Tibial artery (tissue), 4 donors: Measurements from ENCODE around the gene SLC44A5.
"Not testable (repeated sequence)": the region's sequence is repeated elsewhere in the genome, so short reads cannot be mapped to it uniquely, and the experiment has no call there.

Source experiments
- DNase-seq, 2 donors: peaks; one replicate each; pipeline ENCODE4 v3.0.0-alpha.2; 2019
- H3K27ac ChIP-seq, 2 donors: fragments of 200-600 bp; sonication (generic) in 1 of 2; 1 replicate in 1 of 2; 2 replicates in 1 of 2; pipeline ENCODE4 v1.5.1; 2018 to 2019; ENCODE audit warnings: mild to moderate bottlenecking in 1 of 2
- H3K27me3 ChIP-seq, 2 donors: fragments of 200-600 bp; sonication (generic) in 1 of 2; one replicate each; pipeline versions ENCODE4 v1.5.1 to v1.6.0; 2016 to 2019
- H3K36me3 ChIP-seq, 3 donors: fragments of 200-600 bp; sonication (generic) in 2 of 3; one replicate each; pipeline ENCODE4 v1.5.1; 2016 to 2019; ENCODE audit warnings: mild to moderate bottlenecking in 2 of 3
- H3K4me1 ChIP-seq, 4 donors: fragments of 200-600 bp; sonication (generic) in 2 of 4; 1 replicate in 3 of 4; 2 replicates in 1 of 4; pipeline ENCODE4 v1.5.1; 2016 to 2019
- H3K4me3 ChIP-seq, 2 donors: fragments of 200-600 bp; sonication (generic) in 1 of 2; 1 replicate in 1 of 2; 2 replicates in 1 of 2; pipeline ENCODE4 v1.5.1; 2018 to 2019; ENCODE audit warnings: mild to moderate bottlenecking in 2 of 2
- H3K9me3 ChIP-seq, 3 donors: fragments of 200-600 bp; sonication (generic) in 1 of 3; one replicate each; pipeline ENCODE4 v1.5.1; 2016 to 2019
- CTCF ChIP-seq, 2 experiments: fragments of 200-600 bp in 1 of 2; fragments of 450-650 bp in 1 of 2; IDR thresholded peaks; one replicate each; pipeline ENCODE4 v1.5.1; 2017 to 2019; ENCODE audit warnings: antibody characterized with exemption in 2 of 2, mild to moderate bottlenecking in 1 of 2, moderate library complexity in 1 of 2
- intact Hi-C: fragments of 100-400 bp; cut with DNase I; formaldehyde crosslinking; loops from one replicate; pipeline ENCODE4 v1.15.0; 2023; ENCODE audit warnings: low total_unique reads

SLC44A5 gene

GRCh38 chr1:75611014-75611413 is at the start of gene SLC44A5:
TSS of gene SLC44A5 (minus strand) at chr1:75611114. CDS start at chr1:75541447, 69,667 bp downstream.
- Histone ChIP-seq H3K9me3 (no peaks in the 10 kb centered on the region), H3K4me1 (peaks cover 0 to 18% (median 15%) of the 10 kb centered on the region in 4 donors), H3K4me3 (no peak within 1 kb of the TSS), H3K36me3 (no peaks in the 10 kb centered on the region), H3K27ac (no peak within 1 kb of the TSS), H3K27me3 (peaks cover 0 to 27% of the 10 kb centered on the region in 2 donors)
- no peak for TF ChIP-seq CTCF (IDR thresholded peaks at IDR 0.05)
- intact Hi-C loops: no loop called here
- no peak for DNase-seq

DNA sequence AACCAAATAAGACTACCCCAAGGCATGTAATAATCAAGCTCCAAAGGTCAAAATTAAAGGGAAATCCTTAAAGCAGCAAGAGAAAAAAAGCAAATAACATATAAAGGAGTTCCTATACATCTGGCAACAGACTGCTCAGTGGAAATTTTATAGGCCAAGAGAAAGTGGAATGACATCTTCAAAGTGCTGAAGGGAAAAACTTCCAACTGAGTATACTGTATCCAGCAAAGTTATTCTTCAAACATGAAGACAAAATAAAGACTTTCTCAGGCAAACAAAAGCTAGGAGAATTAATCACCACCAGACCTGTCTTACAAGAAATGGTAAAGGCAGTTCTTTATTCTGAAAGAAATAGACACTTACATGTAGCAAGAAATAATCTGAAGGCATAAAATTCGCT is 45.0 kb upstream of the SLC44A5 start:
- DNase-seq: no peak
- Histone ChIP-seq H3K4me1 (no peaks in the 10 kb centered on the region), H3K36me3 (no peaks in the 10 kb centered on the region), H3K4me3 (no peak overlapping the region), H3K9me3 (peaks cover 0 to 8% (median 7%) of the 10 kb centered on the region in 3 donors), H3K27ac (no peak overlapping the region), H3K27me3 (no peaks in the 10 kb centered on the region)
- intact Hi-C loops: no loop called here
- TF ChIP-seq CTCF (IDR thresholded peaks at IDR 0.05): no peak

- H3K9me3 ChIP-seq, DNase-seq, H3K4me3 ChIP-seq, H3K27ac ChIP-seq, H3K36me3 ChIP-seq, H3K27me3 ChIP-seq, H3K4me1 ChIP-seq, intact Hi-C loops: not testable (repeated sequence)
These were observed 36.3 kb upstream of the SLC44A5 start for GRCh38 chr1:75647183-75647582.

DNA sequence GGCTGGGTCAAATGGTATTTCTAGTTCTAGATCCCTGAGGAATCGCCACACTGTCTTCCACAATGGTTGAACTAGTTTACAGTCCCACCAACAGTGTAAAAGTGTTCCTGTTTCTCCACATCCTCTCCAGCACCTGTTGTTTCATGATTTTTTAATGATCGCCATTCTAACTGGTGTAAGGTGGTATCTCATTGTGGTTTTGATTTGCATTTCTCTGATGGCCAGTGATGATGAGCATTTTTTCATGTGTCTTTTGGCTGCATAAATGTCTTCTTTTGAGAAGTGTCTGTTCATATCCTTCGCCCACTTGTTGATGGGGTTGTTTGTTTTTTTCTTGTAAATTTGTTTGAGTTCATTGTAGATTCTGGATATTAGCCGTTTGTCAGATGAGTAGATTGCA is 34.2 kb upstream of the SLC44A5 start:
- H3K36me3 ChIP-seq, intact Hi-C loops, H3K27ac ChIP-seq, H3K9me3 ChIP-seq, H3K4me1 ChIP-seq, H3K4me3 ChIP-seq, DNase-seq, H3K27me3 ChIP-seq: not testable (repeated sequence)

GRCh38 chr1:75643460-75643859 is 32.5 kb upstream of the SLC44A5 start:
- Histone ChIP-seq H3K27ac (no peak overlapping the region), H3K9me3 (peaks cover 0 to 7% (median 0%) of the 10 kb centered on the region in 3 donors), H3K4me3 (no peak overlapping the region), H3K36me3 (no peaks in the 10 kb centered on the region), H3K27me3 (no peaks in the 10 kb centered on the region), H3K4me1 (no peaks in the 10 kb centered on the region)
- intact Hi-C loops: no loop called here
- TF ChIP-seq CTCF (IDR thresholded peaks at IDR 0.05): no peak
- no peak for DNase-seq

DNA sequence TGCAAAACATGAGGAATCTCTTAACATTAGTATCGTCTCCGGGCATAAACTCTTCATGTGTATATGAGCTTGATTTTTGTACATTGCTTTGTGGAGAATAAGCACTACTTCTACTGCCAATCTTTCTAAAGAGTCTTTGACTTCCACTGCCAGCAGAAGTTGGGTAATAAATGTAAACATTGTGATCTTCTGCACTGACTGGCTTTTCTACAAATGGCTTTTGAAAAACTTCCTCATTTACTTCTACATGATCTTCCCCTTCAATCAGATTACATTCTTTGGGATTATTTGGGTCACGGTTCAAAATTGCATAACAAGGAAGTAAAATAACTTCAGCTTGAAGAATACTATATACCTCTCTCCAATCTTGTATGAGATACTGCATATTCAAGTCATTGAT is 30.4 kb upstream of the SLC44A5 start:
- Histone ChIP-seq H3K27me3 (no peaks in the 10 kb centered on the region), H3K27ac (no peak overlapping the region), H3K4me3 (no peak overlapping the region), H3K4me1 (no peaks in the 10 kb centered on the region), H3K36me3 (no peaks in the 10 kb centered on the region), H3K9me3 (no peaks in the 10 kb centered on the region)
- TF ChIP-seq CTCF (IDR thresholded peaks at IDR 0.05): no peak
- intact Hi-C loops: no loop called here
- no peak for DNase-seq

- H3K27ac ChIP-seq: no peak overlapping the region
- no peak for TF ChIP-seq CTCF (IDR thresholded peaks at IDR 0.05)
- intact Hi-C loops: no loop called here
These were observed 29.2 kb upstream of the SLC44A5 start for GRCh38 chr1:75640137-75640536.

More at GRCh38 chr1:75640137-75640536, 29.2 kb upstream of the SLC44A5 start:
- Histone ChIP-seq H3K4me3 (no peak overlapping the region), H3K27me3 (no peaks in the 10 kb centered on the region), H3K4me1 (no peaks in the 10 kb centered on the region), H3K36me3 (no peaks in the 10 kb centered on the region), H3K9me3 (no peaks in the 10 kb centered on the region)
- DNase-seq: no peak
